ENCODE data around the gene IVL.

IVL gene

DNA sequence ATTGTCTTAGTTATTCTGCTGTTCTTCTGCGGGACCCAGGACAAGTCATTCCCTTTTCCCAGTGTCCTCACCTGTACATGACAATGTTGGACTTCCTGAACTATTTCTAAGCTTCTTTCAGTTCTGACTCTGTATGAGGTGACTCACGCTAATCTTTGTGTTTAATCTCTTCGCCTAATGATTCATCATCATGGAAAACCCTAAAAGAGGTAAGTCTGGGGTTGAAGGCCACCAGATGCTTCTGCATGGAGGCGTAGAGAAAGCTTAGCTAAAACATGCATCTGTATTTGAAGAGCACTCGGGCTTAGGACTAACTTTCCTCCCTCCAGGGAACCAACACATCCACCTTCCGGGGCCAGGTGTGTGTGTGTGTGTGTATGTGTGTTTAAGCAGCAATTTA is 46.1 kb downstream of the IVL start:
- DNase-seq: no peak

DNA sequence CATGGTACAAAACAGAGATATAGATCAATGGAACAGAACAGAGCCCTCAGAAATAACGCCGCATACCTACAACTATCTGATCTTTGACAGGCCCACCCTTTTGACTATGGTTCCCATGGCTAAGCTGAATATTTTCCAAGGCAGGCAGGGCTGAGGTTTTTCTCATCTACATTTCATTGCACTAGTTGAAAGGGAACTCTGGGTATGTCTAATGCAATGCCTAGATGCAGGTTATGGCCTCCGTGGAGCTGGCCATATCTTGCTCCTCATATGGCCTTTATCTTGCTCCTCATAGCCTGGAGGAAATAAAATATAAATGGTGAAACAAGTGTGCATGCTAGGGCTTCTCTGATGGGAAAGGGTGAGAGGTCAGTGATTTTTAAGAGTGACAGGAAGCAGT is 49.2 kb downstream of the IVL start:
- DNase-seq: no peak

DNA sequence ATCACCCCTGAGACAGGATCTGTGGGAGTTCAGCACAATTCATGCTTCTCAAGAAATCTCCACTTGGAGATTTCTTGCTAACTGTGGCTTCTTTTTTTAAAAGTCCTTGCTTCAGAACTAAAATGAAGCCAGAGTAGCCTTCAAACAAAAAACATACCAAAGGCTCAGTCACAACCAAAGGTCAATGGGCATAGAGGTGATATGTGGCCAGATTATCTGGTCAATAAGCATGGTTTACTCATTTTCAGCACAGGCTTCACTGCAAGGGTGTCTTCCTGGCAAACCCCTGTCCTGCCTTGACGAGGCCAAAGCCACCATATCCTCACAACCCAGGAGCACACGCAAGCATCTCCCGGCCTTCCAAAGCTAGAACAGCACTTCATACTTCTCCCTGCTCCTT is 50.9 kb downstream of the IVL start:
- no peak for DNase-seq

DNA sequence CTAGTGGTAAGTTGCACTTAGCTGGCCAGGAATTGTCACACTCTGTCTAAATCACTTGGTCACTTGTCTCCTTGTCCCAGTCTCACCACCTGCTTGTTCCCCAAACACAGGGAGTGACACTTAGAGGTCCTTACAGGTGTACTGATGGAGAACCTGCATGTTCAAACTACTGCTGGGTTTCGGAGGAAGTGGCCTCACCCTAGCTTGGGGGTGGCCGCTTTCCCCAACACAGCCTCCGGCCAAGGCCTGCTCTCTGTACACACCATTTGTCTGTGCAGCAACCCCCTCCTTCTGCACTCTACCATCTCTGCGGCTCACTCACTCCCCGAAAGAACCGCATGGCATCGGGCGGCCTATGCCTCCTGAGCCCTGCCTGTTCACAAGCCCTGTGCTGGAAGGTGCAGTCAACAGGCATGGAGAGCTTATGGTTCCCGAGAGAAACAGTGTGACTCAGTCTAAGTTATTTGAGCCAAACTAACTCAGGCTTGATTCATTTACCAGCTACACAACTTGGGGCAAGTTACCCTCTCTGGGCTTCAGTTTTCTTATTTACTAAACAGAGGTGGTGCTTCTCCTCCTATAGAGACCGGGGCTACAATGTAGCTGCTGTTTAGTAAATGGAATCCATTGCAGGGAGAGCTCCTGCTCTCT is 51.6 kb downstream of the IVL start:
- no peak for DNase-seq

DNA sequence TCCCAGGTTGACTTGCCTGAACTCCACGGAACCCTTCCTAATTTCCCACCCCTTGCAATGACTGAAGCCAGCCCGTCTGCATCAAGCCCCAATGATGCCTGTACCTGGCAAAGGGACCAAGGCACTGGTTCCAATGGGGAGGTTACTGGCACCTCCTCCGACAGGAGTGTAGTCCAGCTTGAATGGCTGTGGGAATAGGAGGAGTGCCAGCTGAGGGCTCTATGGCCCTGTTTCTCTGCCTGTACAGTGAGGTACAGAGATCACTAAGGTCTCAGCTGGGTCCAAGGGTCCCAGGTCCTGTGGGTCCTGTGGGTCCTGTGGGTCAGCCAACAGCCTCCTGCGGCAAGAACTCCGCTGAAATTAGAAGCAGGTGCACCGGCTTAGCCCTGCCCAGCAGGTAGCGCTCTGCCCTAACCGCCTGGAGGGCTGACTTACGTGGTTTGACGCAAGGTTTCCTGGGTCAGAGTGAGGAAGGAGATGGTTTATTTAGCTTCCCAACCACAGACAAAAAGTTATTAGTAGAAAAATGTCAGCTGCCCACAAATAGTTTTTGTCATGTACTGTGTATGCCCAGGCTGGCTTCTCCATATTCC is 52.2 kb downstream of the IVL start:
- no peak for DNase-seq

Data from activated CD4-positive, alpha-beta T cell treated with anti-CD3 and anti-CD28 coated beads, Interleukin-2, amount 50 U/mL, for 4 hours (primary cell).